ENCODE data around the gene SAMMSON.

Gene SAMMSON

GRCh38 chr3:70011582-70011981, 12.0 kb downstream of the SAMMSON start:
- DNase-seq (ENCODE audit: low read depth in 2 of 2) = no peak

DNA sequence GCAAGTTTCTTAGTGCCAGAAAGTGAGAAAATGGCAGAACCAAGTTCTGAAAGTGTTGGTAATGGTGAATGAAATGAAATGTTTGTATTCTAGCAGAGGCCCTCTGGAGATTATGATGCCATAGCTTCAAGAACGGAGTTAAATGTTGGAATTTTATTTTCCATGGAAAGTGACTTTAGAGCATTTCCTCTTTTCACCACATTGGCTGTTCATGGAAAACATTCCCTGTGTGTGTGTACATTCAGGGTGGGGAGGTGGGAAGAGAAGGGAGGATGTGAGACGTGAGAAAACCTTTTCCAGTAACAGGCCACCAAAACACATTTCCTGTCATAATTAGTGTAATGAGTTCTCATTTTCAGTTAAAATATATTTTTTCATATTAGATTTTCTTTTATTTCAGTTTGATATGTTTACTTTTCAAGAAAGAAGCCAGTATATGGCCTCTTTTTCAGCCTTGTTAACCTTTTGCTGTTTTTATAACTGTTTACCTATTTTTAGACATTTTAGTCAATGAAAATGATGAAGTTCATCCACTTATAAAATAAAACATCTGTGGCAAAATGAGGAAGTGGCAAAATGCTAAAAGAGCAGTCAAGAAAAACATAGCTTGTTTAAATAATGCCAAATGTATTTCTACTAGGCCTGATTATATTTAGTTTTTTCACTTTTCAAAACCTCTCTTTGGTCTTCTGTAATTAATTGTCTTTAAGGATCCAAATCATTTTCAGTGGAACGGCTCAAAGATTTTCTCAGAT, 21.6 kb downstream of the SAMMSON start:
- DNase-seq (ENCODE audit: low read depth in 2 of 2) = no peak

DNA sequence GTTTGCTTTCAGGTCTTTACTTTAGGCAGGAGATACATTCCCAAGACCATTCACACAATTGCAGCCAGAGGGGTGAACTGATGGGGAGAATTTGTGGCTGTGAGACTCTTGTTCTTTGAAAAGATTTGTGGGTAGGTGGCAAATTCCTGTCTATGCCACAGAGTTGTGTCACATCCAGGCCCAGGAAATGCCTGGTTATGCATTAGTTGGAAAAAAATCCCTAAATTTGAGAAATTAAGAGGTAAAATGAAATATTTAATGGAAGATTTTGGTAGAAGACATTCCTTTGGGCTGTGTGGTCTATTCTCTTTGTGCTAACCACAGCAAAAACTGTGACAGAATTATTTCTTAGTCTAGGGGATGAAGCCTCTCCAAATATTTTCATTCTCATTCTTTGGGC, 28.8 kb downstream of the SAMMSON start:
- no peak for DNase-seq (ENCODE audit: low read depth in 2 of 2)

GRCh38 chr3:70038693-70039092, 39.2 kb downstream of the SAMMSON start:
- no peak for DNase-seq (ENCODE audit: low read depth in 2 of 2)

GRCh38 chr3:70040386-70040785, 40.9 kb downstream of the SAMMSON start:
- no peak for DNase-seq (ENCODE audit: low read depth in 2 of 2)

GRCh38 chr3:70042641-70043040, 43.1 kb downstream of the SAMMSON start:
- no peak for DNase-seq (ENCODE audit: low read depth in 2 of 2)

DNA sequence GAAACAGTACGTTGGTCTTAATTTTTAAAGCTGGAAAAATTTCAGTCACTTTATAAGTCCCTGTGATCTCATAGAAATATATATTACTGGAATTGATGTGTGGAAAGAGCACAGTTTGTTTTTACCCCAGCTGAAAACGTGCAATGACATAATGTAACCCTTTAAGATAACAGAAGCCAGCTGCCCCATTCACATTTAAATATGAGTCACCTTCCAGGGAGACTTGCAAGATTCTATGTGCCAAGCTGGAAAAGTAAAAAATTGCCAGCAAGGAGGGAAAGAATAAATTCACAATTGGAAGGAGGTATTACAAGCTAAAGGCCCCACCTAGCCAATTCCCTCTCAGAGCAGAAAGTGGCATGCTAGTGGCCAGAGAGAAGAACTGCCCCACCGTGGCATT, 50.2 kb downstream of the SAMMSON start:
- DNase-seq (ENCODE audit: low read depth in 2 of 2) = no peak

DNA sequence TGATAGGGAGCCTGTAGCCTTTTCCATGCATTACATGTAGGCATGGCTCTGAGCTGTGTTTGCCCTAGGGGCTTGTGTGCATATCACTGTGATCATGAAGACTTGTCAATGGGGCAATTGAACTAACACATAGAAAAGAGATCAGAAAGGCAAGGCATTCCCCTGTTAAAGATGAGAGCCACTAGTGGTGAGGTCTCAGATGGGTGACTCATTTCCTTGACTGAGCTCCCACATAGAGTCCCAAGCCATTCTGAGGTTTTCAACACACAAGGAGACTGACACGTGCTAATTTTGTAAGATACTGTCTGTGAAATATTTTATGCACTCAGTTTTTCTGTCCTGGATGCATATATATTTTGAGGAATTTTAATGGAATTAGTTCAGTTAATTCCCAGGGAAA, 53.8 kb downstream of the SAMMSON start:
- DNase-seq (ENCODE audit: low read depth in 2 of 2) = no peak

GRCh38 chr3:70056081-70056480, 56.5 kb downstream of the SAMMSON start:
- no peak for DNase-seq (ENCODE audit: low read depth in 2 of 2)

DNA sequence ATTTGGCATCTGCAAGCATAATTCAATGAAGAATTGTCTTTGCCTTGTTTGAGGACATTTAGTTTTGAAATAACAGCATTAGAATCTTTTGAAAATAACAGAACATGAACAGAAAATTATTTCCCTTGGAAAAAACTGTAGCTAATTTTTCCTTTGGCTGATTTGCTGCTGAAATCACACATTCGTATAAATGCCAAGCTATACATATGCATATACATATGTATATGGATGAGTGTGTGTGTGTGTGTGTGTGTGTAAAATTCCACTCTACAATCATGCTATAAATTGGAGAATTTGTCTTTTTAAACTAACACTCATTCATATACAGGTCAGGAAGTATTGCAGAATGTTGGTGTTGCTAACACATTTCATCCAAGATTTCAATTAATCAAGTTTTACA, 57.9 kb downstream of the SAMMSON start:
- no peak for DNase-seq (ENCODE audit: low read depth in 2 of 2)

- no peak for DNase-seq (ENCODE audit: low read depth in 2 of 2)
Observed at GRCh38 chr3:70061096-70061495, 61.6 kb downstream of the SAMMSON start.

- no peak for DNase-seq (ENCODE audit: low read depth in 2 of 2)
Observed at GRCh38 chr3:70064194-70064779, 64.8 kb downstream of the SAMMSON start.

GRCh38 chr3:70065696-70066253, 66.2 kb downstream of the SAMMSON start:
- DNase-seq (ENCODE audit: low read depth in 2 of 2) = no peak

DNA sequence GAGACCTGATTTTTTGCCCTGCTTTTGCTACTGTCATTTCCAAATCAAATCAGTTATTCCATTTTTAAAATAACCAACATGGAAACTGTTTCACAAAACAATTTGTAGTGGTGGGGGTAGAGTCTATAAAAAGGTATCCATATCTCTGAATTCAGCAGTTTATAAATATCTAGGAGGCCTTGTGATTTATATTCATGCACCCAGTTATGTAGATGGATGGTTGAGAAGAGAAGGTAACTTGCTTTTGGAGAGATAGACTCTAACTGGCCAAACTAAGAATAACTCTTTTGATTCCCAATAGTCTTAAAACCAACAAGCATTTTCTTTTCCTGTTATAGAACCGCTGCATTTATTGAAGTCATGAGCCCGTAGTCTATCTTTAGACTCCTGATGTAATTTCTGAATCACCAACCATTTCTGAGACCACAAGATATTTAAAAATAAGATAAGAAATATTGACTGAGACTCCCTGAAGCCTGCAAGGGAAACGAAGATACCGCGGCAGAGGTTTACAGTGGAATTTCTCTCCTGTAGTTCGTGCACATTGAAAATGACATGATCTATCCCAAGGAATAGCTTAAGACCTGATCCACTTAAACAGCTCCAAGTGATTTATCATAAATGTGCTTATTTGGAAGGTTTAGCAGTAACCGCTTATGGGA, 68.5 kb downstream of the SAMMSON start:
- DNase-seq (ENCODE audit: low read depth in 2 of 2) = no peak

GRCh38 chr3:70069557-70069956, 70.0 kb downstream of the SAMMSON start:
- no peak for DNase-seq (ENCODE audit: low read depth in 2 of 2)

- DNase-seq (ENCODE audit: low read depth in 2 of 2) = no peak
Observed at GRCh38 chr3:70071138-70071537, 71.6 kb downstream of the SAMMSON start.

GRCh38 chr3:70072180-70072579, 72.6 kb downstream of the SAMMSON start:
- no peak for DNase-seq (ENCODE audit: low read depth in 2 of 2)

- DNase-seq (ENCODE audit: low read depth in 2 of 2) = no peak
Observed at GRCh38 chr3:70072754-70073153, 73.2 kb downstream of the SAMMSON start.

DNA sequence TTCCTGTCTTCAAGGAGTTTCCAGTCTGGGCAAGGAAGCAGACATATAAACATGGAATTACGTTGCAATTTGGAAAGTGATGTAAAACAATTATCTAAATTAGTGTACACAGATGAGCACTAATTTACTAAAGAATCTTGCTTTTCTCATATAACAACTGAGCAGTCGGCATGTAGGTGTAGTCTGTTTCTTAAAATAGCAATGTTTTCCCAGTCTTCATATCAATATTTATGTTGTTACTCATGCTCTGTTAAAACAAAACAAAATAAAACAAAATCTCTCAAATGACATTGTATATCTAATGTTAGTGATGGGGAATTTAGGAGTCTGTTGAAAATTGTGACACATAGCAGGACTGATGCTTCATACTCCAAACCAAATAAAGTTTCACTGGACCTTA, 75.6 kb downstream of the SAMMSON start:
- DNase-seq (ENCODE audit: low read depth in 2 of 2) = no peak

DNA sequence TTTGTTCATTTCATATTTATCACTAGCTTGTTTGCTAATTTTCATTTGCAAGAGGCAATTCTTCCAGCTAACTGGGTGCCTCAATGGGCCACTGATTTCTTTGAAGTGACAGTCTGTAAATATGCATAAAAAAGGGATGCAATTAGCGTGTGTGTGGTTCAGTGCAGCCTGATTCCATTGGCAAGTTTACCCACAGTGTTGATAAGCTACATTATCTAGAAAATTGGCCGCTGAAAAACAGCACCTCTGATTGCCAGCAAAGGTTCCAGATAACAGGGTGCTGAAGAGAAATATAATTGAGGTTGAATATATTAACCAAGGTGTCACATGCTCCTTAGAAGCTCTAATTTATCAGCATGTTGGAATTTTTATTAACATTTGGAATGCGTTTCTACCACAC, 76.9 kb downstream of the SAMMSON start:
- DNase-seq (ENCODE audit: low read depth in 2 of 2) = no peak

- DNase-seq (ENCODE audit: low read depth in 2 of 2) = no peak
Observed at GRCh38 chr3:70078778-70079177, 79.2 kb downstream of the SAMMSON start.

- DNase-seq (ENCODE audit: low read depth in 2 of 2) = no peak
Observed at GRCh38 chr3:70085613-70086012, 86.1 kb downstream of the SAMMSON start.

GRCh38 chr3:70086336-70086735, 86.8 kb downstream of the SAMMSON start:
- DNase-seq (ENCODE audit: low read depth in 2 of 2) = no peak

All from stimulated activated CD4-positive, alpha-beta T cell treated with anti-CD3 and anti-CD28 coated beads, Interleukin-1b, Interleukin-23, amount 100 ng/mL, for 4 hours (primary cell).